Pulmonary artery endothelial cell (primary cell): Measurements from ENCODE around the gene PRDM10. TPM values are rescaled to one million over a fixed set of nuclear protein-coding genes. Genes with fewer than 3 reads are reported as not detected.
"Not testable (repeated sequence)": the region's sequence is repeated elsewhere in the genome, so short reads cannot be mapped to it uniquely, and the experiment has no call there.

Source experiments
- DNase-seq: peaks from one replicate; pipeline ENCODE4 v3.0.0-alpha.2; 2011; ENCODE audit warnings: low read depth, low spot score
- total RNA-seq: library from RNA; depleted of rRNA; stranded (reverse); fragments of >200 nt; gene quantifications from 2 replicates; pipeline ENCODE4 v1.2.3, GENCODE V29; 2014

PRDM10 gene, protein sequence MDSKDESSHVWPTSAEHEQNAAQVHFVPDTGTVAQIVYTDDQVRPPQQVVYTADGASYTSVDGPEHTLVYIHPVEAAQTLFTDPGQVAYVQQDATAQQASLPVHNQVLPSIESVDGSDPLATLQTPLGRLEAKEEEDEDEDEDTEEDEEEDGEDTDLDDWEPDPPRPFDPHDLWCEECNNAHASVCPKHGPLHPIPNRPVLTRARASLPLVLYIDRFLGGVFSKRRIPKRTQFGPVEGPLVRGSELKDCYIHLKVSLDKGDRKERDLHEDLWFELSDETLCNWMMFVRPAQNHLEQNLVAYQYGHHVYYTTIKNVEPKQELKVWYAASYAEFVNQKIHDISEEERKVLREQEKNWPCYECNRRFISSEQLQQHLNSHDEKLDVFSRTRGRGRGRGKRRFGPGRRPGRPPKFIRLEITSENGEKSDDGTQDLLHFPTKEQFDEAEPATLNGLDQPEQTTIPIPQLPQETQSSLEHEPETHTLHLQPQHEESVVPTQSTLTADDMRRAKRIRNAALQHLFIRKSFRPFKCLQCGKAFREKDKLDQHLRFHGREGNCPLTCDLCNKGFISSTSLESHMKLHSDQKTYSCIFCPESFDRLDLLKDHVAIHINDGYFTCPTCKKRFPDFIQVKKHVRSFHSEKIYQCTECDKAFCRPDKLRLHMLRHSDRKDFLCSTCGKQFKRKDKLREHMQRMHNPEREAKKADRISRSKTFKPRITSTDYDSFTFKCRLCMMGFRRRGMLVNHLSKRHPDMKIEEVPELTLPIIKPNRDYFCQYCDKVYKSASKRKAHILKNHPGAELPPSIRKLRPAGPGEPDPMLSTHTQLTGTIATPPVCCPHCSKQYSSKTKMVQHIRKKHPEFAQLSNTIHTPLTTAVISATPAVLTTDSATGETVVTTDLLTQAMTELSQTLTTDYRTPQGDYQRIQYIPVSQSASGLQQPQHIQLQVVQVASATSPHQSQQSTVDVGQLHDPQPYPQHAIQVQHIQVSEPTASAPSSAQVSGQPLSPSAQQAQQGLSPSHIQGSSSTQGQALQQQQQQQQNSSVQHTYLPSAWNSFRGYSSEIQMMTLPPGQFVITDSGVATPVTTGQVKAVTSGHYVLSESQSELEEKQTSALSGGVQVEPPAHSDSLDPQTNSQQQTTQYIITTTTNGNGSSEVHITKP
- 4.2 and 7.5 TPM in 2 replicates for total RNA-seq

DNA sequence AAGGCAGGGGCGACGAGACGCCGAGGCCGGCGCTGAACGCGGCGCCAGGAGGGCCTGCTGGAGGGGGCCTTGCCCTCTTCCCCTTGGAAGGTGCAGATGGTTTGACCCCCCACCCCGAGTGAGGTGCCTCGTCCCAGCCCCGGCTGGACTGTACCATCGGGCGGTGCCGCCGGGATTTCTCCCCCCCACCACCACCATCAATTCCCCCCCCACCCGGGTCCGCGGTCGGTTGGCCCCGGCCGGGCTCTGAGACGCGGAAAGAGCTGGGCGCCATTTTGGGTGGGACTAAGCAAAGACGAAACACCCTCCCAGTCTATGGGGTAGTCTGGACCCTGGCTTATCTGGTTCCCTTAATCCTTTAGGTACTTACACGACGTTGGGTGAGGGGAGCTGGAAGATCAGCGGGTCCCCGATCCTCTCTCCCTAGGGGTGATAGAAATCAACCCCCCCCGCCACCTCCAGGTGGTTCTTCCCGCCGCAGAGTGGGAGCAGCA, at the start of gene PRDM10:
Gene PRDM10 (minus strand): TSS at position 484 of the 494 bp plus-strand sequence. CDS start 41,871 bp downstream, outside the sequence.
- DNase-seq: peak; percentile 77

DNA sequence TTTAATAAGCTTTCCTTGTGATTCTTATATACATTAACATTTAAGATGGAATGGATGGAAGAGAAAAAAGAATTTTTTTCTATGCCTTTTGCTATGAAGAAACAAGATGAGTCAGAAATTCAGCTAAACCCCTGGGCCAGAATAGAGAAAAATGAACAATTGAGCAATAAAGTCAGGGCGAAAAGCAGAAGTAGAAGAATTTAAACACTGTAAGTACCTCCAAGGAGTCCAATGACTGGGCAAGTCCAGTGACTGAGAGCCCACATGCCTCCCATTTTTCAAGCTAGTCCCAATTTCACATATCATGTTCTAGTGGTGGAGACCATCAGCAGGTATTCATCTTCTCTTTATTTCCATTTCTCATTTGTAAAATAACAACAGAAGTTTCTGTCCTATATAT, 48.4 kb upstream of the PRDM10 start:
- no peak for DNase-seq

DNA sequence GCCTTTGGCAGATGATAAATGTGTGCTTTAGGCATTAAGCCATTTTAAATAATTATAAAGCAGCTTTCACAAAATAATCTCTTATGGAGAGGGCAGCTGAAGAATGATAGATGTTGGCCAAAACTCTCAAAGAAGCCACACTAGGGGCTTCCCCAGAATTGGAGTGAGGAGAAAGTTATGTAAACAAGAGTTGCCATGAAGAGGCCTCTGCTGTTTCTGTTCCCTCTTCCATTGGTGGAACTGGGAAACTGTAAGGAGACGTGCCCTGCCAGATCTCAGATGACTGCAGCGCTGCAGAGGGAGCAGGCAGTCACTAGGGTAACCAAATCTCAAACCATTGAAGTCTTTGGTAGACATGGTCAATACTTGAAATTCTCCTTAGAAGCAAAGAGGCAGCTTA, 47.6 kb upstream of the PRDM10 start:
- DNase-seq: no peak

DNA sequence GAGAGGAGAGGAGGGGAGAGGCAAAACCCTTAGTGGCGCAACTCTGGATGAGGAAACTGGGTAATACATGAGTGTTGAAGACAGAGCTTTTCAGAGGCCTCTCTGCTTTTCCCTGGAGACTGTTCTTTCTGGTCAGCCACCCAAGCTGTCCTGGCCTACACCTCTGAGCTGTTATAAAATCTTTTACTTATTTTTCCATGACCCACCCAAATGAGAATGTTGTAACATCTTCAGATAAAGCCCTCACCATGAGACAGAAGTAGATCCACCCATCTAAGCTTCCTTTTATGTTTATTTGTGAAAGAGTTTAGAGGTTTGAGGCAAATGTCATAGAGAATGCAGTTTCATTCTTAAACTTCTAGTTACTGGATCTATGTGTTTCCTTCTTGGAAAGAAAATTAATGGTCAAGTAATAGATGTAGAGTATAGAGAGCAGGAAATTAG, 46.7 kb upstream of the PRDM10 start:
- DNase-seq: no peak

DNA sequence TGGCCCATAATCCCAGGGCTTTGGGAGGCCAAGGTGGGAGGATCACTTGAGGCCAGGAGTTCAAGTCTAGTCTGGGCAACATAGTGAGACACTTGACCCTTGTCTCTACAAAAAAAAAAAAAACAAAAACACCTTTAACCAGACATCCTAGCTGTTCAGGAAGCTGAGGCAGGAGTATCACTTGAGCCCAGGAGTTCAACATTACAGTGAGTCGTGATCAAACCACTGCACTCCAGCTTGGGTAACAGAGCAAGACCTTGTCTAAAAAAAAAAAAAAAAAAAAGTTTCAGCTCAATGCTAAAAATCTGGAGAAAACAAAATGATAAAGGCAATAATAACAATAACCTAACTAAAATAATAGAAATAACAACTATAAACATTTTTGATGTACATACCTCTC, 44.5 kb upstream of the PRDM10 start:
- no peak for DNase-seq

DNA sequence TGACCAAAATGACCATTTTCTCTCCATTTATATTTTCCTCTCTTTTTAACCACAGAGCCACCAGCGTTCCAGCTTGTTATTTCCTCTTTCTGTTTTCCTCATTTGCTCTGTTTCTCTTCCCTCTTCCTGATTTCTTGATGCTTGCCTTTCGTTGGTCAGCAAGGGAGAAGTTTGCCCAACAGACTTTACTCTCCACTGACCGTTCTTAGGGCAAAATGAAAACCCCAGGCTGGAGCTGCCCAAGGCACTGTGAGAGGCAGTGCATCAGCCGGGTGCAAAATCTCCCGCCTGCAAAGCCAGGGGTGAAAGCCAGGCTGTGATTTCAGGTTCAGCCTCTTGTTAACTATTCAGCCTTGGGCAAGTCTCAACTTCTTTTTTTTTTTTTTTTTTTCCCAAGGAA, 40.9 kb upstream of the PRDM10 start:
- DNase-seq: no peak

DNA sequence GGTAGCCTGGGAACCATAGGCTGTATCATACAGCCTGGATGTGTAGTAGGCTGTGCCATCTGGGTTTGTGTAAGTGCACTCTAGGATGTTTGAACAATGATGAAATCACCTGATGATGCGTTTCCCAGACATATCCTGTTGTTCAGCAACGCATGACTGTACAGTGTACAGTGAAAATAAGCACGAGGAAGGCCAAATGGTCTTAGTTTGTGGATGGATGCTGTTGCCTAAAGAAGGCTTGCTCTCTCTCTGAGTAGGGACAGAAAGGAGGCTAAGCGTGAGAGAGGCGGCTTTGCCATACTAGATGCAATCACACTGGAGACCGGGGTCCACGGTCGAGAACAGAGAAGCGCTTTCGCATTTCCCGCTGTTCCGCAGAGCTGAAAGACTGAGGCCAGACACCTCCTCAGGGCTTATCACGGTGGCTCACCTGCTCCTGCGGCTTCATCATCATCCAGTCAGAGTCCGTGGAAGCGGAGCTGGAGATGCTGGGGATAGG, 39.5 kb upstream of the PRDM10 start:
- DNase-seq: peak; percentile 95

DNA sequence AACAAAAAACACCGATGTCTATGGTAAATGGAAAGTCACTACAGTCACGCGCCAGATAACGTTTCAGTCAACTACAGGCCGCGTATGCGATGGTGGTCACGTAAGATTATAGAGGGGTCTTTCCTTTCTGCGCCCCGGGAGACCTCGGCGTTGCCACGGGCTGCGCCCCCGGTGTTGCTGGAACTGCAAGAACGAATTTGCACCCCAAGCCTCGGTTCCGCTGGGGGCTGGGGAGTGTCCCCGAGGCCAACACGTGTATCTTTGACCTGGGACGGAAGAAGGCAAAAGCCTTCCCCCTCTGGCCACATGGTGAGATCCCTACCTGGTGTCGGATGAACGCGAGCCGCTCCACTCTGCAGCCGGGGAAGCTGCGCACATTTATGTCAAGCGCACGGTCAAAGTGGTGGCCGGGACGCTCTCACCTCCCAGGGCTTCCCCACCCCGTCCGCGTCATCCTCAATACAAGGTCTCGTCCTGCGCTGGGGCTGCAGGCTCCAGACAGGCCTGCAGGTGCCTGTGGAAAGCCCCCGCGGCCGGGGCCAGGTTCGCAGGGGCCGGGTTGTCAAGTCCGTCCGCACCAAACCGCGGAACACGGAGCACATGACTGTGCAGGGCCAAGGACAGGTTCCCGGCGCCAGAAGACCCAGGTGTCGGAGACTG, 37.8 kb upstream of the PRDM10 start:
- DNase-seq: no peak

DNA sequence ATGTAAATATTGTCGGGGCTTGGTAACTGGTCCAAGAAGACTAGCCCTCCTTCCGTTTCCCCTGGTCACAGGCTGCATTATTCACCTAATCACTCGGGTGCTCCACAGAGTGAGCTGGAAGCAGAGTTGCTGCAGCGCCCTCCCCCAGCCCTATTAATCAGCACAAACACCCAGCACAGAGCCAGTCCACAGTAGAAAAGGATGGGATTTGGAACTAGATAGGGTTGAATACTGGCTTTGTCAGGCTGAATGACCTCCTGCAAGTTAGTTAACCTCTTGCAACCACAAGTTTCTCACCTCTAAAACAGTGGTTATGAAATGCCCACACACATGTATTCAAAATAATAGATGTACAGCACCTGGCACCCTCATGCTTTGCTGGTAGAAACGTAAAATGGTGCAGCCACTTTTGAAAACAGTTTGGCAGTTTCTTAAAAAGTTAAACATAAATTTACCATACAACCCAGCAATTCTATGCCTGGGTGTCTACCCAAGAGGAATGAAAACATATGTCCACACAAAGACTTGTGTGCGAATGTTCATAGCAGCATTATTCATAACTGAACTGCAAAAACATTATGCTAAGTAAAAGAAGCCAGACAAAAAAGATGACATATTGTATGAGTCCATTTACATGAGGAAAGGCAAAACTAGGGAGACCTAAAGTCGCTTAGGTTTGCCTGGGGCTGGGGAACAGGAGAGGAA, 35.4 kb upstream of the PRDM10 start:
- DNase-seq: peak; percentile 19

DNA sequence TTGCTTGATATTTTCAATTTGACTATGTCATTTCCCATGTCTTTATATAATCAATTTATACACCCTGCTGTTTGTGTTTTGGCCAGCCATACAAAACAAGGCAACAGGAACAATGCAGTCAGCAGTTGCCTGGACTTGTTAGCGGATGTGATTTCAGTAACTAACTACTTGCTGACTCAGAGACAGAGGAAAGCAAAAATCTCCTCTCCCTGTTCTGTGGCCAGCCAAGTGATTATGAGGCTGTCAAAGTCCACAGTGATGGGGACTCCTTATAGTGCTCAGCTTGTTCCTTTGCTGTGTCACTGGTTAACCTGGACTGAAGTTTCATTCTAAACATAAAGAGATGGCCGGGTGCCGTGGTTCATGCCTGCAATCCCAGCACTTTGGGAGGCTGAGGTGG, 34.4 kb upstream of the PRDM10 start:
- DNase-seq: peak; percentile 77

DNA sequence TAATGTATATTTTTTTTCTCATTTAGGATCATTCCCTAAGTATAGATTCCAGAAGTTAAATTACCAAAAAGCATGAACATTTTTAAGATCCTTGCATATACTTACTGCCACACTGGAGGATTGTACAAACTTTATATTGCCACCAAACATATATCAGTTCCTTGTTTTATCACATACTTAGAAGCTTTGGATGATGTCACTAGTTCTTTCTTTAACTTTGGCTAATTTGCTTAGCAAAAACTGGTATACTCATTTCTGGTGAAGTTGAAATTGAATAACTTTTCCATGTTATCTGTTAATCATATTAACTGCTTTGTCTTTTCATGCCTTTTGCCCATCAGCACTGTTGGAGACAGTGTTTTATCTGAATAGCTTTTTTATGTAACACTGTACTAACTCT, 31.6 kb upstream of the PRDM10 start:
- DNase-seq: no peak

DNA sequence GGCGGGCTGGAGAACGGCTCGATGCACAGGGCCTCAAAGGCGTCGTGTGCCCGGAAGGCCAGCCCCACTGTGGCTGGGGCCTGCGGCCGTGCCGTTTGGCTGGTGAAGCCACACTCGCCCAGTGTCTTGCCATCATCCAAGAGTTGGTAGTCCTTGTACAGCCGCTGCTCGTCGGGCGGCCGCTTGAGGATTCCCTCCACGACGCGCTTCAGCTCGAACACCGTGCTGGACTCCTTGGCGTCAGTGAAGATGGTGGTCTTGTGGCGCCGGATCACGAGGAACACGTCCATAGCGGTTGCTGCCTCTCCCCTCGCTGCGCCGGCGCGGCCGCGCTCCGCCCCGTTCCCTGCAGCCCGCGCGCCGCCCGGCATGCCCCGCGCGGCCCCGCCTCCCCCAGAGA, 30.3 kb upstream of the PRDM10 start:
- no peak for DNase-seq

DNA sequence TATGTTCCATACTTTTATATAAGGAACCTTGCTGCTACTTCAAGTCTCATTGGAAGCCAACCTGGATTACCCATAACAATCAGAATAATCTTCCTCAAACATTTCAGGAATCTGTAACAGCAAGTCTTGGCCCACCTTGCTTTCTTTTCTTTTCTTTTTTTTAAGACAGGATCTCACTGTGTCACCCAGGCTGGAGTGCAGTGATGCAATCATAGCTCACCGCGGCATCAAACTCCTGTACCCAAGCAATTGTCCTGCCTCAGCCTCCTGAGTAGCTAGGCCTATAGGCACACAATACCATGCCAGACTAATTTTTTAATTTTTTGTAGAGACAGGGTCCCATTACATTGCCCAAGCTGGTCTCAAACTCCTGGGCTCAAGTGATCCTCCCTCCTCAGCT, 29.3 kb upstream of the PRDM10 start:
- no peak for DNase-seq

DNA sequence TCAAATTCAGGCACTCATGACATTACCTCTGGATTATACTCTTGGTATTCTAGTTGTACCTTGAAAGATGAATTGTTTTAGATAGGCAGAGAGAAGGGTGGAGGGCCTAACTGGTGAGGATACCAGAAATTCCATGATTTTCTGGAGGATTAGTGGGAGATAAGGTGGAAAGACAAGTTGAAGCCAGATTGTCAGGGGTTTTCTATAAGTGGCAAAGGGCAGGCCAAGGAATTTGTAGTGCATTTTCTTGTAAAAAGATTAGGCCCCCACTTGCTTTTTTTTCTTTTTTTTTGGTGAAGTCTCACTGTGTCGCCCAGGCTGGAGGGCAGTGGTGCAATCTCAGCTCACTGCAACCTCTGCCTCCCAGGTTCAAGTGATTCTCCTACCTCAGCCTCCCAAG, 28.4 kb upstream of the PRDM10 start:
- DNase-seq: no peak

DNA sequence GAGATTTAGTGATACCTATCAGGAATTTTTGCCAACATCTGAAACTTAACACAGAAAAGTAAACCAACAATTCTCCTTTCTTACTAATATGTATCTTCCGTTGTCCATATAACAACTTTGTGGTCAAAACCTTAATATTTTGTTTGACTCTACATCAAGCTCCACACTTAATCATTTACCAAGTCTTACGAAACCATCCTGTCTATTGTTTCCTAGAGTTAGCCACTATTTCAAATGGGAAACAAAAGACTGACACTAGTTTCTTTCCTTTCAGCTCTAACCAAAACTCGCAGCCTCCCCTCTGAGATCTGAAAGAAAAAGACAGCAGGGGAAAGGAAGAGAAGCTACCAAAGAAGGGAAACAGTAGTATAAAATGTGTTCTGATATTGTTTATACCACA, 26.5 kb upstream of the PRDM10 start:
- DNase-seq: no peak

DNA sequence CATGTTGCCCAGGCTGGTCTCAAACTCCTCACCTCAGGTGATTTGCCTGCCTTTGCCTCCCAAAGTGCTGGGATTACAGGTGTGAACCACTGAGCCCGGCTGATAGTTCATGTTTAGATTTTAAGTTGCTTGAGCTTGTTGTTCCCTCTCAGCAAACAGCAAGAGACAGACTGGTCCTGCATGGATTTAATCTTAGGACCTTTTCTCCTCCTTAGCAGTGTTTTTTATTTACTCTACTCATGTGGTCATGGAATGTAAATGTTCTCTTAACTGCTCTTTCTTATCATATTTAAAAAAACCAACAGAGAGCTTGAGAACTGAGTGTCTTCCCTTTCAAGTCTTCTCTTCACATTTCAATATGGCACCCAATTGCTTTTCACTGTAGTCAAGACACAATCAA, 22.7 kb upstream of the PRDM10 start:
- DNase-seq: no peak

DNA sequence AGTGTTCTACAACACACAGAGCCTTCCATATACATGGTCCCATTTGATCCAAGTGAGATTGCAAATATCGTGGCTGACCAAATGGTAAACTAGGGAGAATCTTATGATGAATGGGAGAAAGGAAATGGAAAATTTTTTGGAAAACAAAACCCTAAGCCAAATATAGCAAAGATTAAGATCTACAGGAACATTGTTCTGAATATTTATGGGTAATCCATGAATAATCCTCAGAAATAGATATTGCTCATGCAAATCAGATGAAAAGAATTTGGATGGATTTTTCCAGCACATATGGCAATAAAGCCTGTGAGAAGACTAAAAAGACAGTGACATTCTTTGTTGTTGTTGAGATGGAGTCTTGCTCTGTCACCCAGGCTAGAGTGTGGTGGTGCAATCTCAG, 21.7 kb upstream of the PRDM10 start:
- DNase-seq: no peak

DNA sequence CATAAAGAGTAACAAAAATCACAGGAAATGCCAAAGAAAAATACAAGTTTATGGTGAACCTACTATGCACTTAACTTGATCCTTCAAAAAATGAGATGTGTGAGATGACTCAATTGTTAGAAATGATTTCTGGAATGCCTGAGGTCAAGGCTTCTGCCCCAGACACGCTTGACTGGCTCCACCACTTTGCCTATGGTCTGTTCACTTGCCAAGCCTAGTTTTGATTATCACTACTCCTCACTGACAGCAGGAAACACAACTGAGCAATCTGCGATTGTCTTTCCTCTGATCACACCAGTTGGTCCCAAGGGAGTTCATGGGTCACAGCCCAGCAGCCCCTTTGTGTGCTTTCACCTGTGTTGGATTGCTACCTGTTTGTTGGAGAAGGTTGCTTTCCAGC, 20.6 kb upstream of the PRDM10 start:
- DNase-seq: peak; percentile 45

DNA sequence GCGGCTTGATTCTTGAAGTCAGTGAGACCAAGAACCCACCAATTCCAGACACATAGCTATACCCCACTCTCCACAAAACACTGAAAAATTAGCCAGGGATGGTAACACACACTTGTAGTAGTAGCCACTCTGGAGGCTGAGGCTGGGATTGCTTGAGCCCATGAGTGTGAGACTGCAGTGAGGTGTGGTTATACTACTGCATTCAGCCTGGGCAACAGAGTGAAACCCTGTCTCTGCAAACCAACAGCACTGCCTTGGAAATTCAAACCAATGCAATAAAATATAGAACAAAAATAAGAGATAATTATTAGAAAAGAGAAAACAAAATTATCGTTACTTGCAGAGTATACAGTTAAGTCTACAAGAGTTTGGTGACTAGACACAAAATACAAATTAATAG, 20.2 kb upstream of the PRDM10 start:
- DNase-seq: no peak

DNA sequence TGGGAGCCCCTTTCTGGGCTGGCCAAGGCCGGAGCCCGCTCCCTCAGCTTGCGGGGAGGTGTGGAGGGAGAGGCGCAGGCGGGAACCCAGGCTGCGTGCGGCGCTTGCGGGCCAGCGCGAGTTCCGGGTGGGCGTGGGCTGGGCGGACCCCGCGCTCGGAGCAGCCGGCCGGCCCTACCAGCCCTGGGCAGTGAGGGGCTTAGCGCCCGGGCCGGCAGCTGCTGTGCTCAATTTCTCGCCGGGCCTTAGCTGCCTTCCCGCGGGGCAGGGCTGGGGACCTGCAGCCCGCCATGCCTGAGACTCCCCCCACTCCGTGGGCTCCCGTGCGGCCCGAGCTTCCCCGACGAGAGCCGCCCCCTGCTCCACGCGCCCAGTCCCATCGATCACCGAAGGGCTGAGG, 19.0 kb upstream of the PRDM10 start:
- not testable (repeated sequence) for DNase-seq
